Skin of body (tissue), 2 donors: ENCODE results near the gene KLHL33. TPM values are rescaled to one million over a fixed set of nuclear protein-coding genes. Genes with fewer than 3 reads are reported as not detected.
"Not testable (repeated sequence)": the region's sequence is repeated elsewhere in the genome, so short reads cannot be mapped to it uniquely, and the experiment has no call there.

Experiments
- DNase-seq: peaks from one replicate; lab custom pipeline; 2025; lab: John Stamatoyannopoulos, UW
- total RNA-seq: library from RNA; depleted of rRNA; stranded (reverse); fragments of >200 nt; gene quantifications from one replicate; pipeline ENCODE4 v1.2.3, GENCODE V29; 2014

KLHL33 gene
- total RNA-seq, 1 donor from 2014 or later, result 0.30 TPM

- not testable (repeated sequence) for DNase-seq
Measured at GRCh38 chr14:20452831-20453230, 16.9 kb upstream of the KLHL33 start.

DNA sequence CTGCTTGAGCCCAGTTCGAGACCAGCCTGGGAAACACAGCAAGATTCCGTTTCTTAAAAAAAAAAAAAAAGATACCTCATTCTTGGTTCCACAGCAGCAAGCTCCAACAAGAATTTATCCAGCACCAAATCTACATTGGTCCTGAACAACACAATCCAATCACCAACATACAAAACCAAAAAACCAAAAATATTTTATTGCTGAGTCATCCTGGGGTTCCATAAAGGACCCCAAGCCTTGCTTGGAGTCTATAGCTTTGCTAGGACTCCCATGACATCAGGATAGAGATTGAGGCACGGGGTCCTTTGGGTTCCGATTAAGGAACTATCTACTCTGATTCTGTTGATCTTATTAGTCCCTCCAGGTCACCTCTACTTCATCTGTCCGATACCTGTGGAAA is 10.9 kb upstream of the KLHL33 start:
- no peak for DNase-seq

GRCh38 chr14:20443650-20444049 is 7.7 kb upstream of the KLHL33 start:
- not testable (repeated sequence) for DNase-seq

- DNase-seq, result no peak
Measured at GRCh38 chr14:20441461-20441860, 5.5 kb upstream of the KLHL33 start.

GRCh38 chr14:20440882-20441281 is 4.9 kb upstream of the KLHL33 start:
- DNase-seq, result no peak

DNA sequence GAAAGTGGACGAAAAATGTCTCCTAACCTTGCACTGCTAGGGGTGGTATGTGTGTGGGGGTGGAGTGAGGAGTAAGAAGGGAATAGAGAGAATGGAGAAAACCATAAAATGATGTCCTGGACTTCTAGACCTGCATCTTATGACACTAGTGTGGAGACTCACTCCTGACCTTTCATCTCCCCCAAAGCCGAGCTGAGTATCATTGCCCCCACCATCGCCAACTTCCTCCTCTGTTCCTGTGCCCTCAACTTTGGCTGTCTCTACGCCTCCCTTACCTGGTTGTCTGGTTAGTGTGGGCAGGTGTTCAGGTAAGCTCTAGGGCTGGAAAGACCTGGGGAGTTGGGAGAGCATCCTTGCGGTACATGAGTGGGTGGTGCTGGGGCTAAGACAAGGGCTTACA is 4.5 kb upstream of the KLHL33 start:
- no peak for DNase-seq

- no peak for DNase-seq
Measured at GRCh38 chr14:20438664-20439063, 2.7 kb upstream of the KLHL33 start.

- no peak for DNase-seq
Measured at GRCh38 chr14:20436363-20436755, 393 bp upstream of the KLHL33 start.

DNA sequence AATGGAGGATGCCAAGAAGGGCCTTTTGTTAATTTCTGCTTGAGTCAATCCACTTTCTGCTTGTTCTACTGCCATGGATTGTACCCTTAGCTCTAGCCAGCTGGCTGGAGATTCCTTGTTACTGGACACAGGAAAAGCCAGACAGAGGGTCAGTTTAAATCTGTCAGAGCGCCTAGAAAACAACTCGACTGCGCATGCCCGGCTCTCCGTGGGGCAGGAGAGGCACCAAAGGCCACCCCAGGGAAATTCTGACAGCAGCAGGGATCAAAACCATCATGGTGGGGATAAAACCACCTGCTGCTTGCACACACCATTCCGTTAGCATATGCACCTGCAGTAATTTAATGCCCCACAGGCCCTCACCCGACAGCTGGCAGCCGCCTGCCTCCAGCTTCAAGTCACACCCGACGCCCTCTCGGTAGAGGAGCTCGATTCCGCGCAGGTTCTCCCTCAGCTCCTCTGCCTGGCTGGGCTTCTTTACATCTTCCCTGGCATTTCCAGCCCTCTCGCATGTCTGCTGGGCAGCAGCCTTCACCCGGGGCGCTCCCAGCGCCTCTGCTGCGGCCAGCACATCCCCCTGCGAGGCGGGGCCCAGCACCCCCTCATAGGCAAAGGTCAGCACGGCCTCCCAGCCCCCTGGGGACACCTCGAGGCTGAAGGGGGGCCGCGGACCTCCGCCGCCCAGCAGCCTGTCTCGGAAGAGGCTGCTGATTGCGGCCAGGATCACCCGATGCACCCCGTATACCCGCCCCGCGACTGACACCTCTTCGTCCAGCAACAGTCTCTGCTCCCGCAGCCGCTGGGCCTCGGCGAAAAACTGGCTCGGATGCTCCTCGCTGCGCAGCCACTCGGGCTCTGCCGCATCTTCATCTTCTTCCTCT is 1.0 kb downstream of the KLHL33 start:
- no peak for DNase-seq

- DNase-seq, result no peak
Measured at GRCh38 chr14:20429801-20430669, 5.9 kb downstream of the KLHL33 start.

GRCh38 chr14:20428802-20429201 is 7.2 kb downstream of the KLHL33 start:
- no peak for DNase-seq

DNA sequence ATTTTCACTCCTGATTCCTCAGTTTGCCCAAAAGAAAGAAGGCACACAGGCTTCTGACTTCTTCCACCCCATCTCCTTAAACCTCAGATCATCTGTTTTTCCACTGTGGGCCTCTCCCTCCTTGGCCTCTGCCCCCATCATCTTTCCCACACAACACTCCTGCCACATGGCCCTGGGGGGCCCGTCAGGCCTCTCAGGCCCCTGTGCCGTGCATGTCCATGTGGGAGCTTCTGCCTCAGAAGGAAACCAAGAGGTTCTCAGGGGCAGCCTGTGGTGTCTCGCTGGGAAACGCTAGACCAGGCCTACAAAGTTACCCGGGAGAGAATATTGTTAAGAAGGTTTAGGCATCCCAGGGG is 8.0 kb downstream of the KLHL33 start:
- DNase-seq, result no peak

DNA sequence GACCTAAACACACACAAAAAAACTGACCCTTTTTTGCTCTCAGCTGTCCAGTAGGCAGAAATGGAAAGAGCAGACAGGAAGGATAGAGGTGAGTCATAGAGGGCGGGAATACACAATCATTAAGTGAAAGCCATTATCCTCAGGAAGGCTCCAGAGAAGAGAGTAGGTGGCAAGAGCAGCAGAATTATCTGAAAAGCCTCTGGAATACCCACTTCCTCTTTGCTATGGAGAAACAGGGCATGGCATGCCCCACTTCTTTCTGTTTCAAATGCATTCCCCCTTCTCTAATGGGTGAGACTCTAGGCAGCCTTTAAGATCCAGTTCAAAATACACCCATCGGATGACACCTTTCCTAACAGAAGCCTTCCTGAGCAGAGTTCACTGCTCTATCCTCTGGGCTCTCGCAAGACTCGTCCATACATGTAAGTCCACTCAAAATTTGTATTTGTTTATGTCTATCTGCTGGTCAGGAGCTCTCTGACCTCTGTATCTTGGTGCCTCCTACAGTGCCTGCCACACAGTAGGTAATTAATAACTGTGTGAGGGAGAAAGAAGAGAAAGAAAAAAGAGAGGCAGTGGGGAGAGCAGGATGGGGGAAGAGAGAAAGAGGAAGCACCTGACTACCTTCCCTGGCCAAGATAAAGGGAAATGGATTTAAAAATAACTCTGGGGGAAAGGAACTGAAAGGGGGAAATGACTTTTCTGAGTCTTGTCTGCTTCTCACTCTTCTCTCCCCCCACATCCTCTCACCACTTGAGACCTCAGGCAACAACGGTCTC is 8.5 kb downstream of the KLHL33 start:
- DNase-seq, result no peak

- DNase-seq, result no peak
Measured at GRCh38 chr14:20424851-20425250, 11.1 kb downstream of the KLHL33 start.

DNA sequence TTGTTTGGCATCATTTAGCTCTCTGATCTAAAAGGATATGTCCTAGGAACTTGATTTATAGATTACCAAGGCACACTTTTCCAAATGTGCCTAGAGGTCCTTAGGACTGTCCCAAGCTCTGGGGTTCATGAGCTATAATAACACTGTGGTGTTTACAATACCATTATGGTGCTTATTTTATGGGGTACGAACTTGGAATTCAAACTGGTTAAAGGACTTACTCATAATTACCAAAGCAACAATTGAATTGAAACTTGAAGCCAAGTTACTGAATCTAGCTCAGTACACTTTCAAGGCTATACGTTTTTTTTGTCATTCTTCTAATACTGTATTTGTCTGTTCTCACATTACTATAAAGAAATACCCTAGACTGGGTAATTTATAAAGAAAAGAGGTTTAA is 13.1 kb downstream of the KLHL33 start:
- no peak for DNase-seq

GRCh38 chr14:20421267-20421666 is 14.7 kb downstream of the KLHL33 start:
- no peak for DNase-seq

DNA sequence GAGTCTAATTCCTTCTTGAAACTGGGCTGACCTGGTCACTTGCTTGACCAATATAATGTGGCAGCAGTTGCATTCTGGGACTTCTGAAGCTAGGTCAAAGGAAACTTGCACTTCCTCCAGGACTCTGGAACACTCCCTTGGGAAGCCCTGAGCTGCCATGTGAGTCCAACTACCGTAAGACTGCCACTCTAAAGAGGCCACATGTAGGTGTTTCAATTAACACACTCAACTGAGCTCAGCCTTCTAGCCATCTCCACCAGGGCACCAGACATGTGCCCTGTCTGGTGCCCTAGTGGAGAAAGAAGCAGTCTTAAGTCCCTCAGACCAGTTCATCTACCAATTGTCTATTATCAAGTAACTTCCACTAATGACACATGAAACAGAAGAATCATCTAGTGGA is 16.5 kb downstream of the KLHL33 start:
- DNase-seq, result no peak

DNA sequence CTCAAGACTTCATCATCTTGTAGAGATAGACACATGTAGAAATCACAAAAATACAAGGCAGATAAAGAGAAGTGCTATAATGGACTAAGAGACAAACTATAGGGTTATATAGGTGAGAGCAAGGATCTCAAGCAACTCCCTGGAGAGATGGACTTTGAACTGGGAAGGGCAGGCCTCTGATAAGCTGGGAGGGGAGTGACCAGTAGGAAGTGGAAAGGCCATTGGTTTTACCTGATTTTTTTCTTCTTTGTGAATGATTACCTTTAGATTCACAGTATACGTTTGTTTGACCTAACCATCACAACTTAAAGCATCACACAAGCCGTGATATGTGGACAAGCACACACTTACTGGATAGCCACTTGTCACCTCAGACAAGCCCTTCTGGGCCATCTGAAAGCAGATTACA is 17.5 kb downstream of the KLHL33 start:
- no peak for DNase-seq

GRCh38 chr14:20417250-20418186 is 18.4 kb downstream of the KLHL33 start:
- no peak for DNase-seq

- no peak for DNase-seq
Measured at GRCh38 chr14:20416223-20416622, 19.7 kb downstream of the KLHL33 start.

GRCh38 chr14:20415782-20416206 is 20.2 kb downstream of the KLHL33 start:
- peak; percentile 34 for DNase-seq
